IMR-90 (cell line): Measurements from ENCODE around the gene ANKRD11. TPM values are rescaled to one million over a fixed set of nuclear protein-coding genes. Genes with fewer than 3 reads are reported as not detected.

Experiments used
- ATAC-seq: fragments of 200-7000 bp; cut with Tn5 transposase; 2 replicates; pipeline ENCODE4 v1.9.1; 2020; ENCODE audit warnings: low read depth, mild to moderate bottlenecking, moderate library complexity
- BruUV-seq: library from RNA; stranded (reverse); fragments of 400-500 nt; replicated peaks from 2 replicates; lab custom pipeline; 2021; lab: Mats Ljungman, UMichigan
- CTCF ChIA-PET: fragments of 300-600 bp; formaldehyde crosslinking; extraction: SDS; loops from one replicate; lab custom pipeline; 2021; ENCODE audit warnings: antibody characterized with exemption; lab: Yijun Ruan, JAX
- POLR2A ChIA-PET: fragments of 300-600 bp; sonication (Branson Sonifier 250); formaldehyde crosslinking; loops from one replicate; lab custom pipeline; 2022; ENCODE audit warnings: antibody characterized with exemption; ENCODE audit not compliant: unreplicated experiment; lab: Charles Lee
- DNase-seq: peaks from one replicate; pipeline ENCODE4 v3.0.0; 2013
- H2AFZ ChIP-seq: replicated peaks from 2 replicates; pipeline ENCODE3; 2013; ENCODE audit warnings: low read length, mild to moderate bottlenecking; ENCODE audit not compliant: poor library complexity
- H2AK5ac ChIP-seq: 2 replicates; pipeline ENCODE4 v1.6.1; 2013; ENCODE audit warnings: low read depth, low read length, inconsistent platforms
- H2AK9ac ChIP-seq: replicated peaks from 2 replicates; pipeline ENCODE3; 2013; ENCODE audit warnings: mild to moderate bottlenecking, low read depth, low read length, moderate library complexity; ENCODE audit not compliant: poor library complexity
- H2BK120ac ChIP-seq: 2 replicates; pipeline ENCODE4 v1.6.1; 2013; ENCODE audit warnings: low read depth, low read length, inconsistent platforms
- H2BK15ac ChIP-seq: 3 replicates; pipeline ENCODE4 v1.6.1; 2013; ENCODE audit warnings: low read depth, low read length, inconsistent platforms
- H2BK20ac ChIP-seq: 2 replicates; pipeline ENCODE4 v1.6.1; 2013; ENCODE audit warnings: low read depth, mild to moderate bottlenecking, inconsistent platforms, low read length, moderate library complexity
- H2BK5ac ChIP-seq: 2 replicates; pipeline ENCODE4 v1.6.1; 2013; ENCODE audit warnings: mild to moderate bottlenecking, low read depth, low read length, inconsistent platforms; ENCODE audit not compliant: poor library complexity, severe bottlenecking
- H3K14ac ChIP-seq: replicated peaks from 2 replicates; pipeline ENCODE4 v1.6.1; 2013; ENCODE audit warnings: low read depth, low read length, inconsistent platforms
- H3K18ac ChIP-seq: 2 replicates; pipeline ENCODE4 v1.6.1; 2013; ENCODE audit warnings: low read depth, low read length, control low read depth
- H3K23ac ChIP-seq: 2 replicates; pipeline ENCODE4 v1.6.1; 2013; ENCODE audit warnings: low read depth, low read length, inconsistent platforms
- H3K27ac ChIP-seq: 2 replicates; pipeline ENCODE4 v1.5.1; 2013; ENCODE audit warnings: mild to moderate bottlenecking, control low read depth, low read length; ENCODE audit not compliant: insufficient read depth
- H3K27me3 ChIP-seq: 2 replicates; pipeline ENCODE4 v1.6.1; 2013; ENCODE audit warnings: low read length; ENCODE audit not compliant: control insufficient read depth, insufficient read depth
- H3K36me3 ChIP-seq: 2 replicates; pipeline ENCODE4 v1.6.1; 2013; ENCODE audit warnings: low read length, mixed read lengths; ENCODE audit not compliant: control insufficient read depth, insufficient read depth
- H3K4ac ChIP-seq: 2 replicates; pipeline ENCODE4 v1.6.1; 2013; ENCODE audit warnings: low read depth, low read length, inconsistent platforms
- H3K4me1 ChIP-seq: 2 replicates; pipeline ENCODE4 v1.6.1; 2013; ENCODE audit warnings: low read length, mixed read lengths; ENCODE audit not compliant: control insufficient read depth, insufficient read depth
- H3K4me2 ChIP-seq: 2 replicates; pipeline ENCODE4 v1.6.1; 2013; ENCODE audit warnings: low read depth, mild to moderate bottlenecking, control low read depth, low read length, moderate library complexity
- H3K4me3 ChIP-seq: 2 replicates; pipeline ENCODE4 v1.5.1; 2013; ENCODE audit warnings: low read depth, mild to moderate bottlenecking, control low read depth, low read length, moderate library complexity; ENCODE audit not compliant: insufficient read depth
- H3K56ac ChIP-seq: 2 replicates; pipeline ENCODE4 v1.6.1; 2013; ENCODE audit warnings: low read length, inconsistent platforms; ENCODE audit not compliant: insufficient read depth; ENCODE audit errors: extremely low read depth
- H3K79me1 ChIP-seq, 2 experiments: 2 replicates each; pipeline ENCODE4 v1.6.1; 2013; ENCODE audit warnings: low read length in 2 of 2, inconsistent platforms in 1 of 2, low read depth in 1 of 2
- H3K9ac ChIP-seq: 2 replicates; pipeline ENCODE4 v1.6.1; 2013; ENCODE audit warnings: low read depth, low read length, control low read depth
- H3K9me1 ChIP-seq: 2 replicates; pipeline ENCODE4 v1.6.1; 2013; ENCODE audit warnings: low read length, inconsistent platforms; ENCODE audit not compliant: insufficient read depth
- H3K9me3 ChIP-seq: 2 replicates; pipeline ENCODE4 v1.6.1; 2013; ENCODE audit warnings: low read length; ENCODE audit not compliant: control insufficient read depth, insufficient read depth
- H4K20me1 ChIP-seq: 2 replicates; pipeline ENCODE4 v1.6.1; 2013; ENCODE audit warnings: low read length, inconsistent platforms; ENCODE audit not compliant: insufficient read depth
- H4K5ac ChIP-seq: 2 replicates; pipeline ENCODE4 v1.6.1; 2013; ENCODE audit warnings: mild to moderate bottlenecking, low read depth, low read length, control low read depth
- H4K8ac ChIP-seq, 2 experiments: 2 replicates each; pipeline ENCODE4 v1.6.1; 2013; ENCODE audit warnings: low read depth in 2 of 2, low read length in 2 of 2, control low read depth in 1 of 2, inconsistent platforms in 1 of 2
- H4K91ac ChIP-seq: 2 replicates; pipeline ENCODE4 v1.6.1; 2013; ENCODE audit warnings: low read depth, low read length, inconsistent platforms; ENCODE audit not compliant: insufficient read depth
- BHLHE40 ChIP-seq: fragments of 150-350 bp; IDR thresholded peaks from 2 replicates; pipeline ENCODE4 v1.6.1; 2016; ENCODE audit warnings: mild to moderate bottlenecking, low read depth, low read length
- CEBPB ChIP-seq: IDR thresholded peaks from 2 replicates; pipeline ENCODE4 v1.6.1; 2012; ENCODE audit warnings: low read depth, low read length, improper control_type of control experiment
- FOS ChIP-seq: fragments of 150-350 bp; IDR thresholded peaks from 2 replicates; pipeline ENCODE4 v1.6.1; 2016; ENCODE audit warnings: low read depth, low read length
- MAZ ChIP-seq: IDR thresholded peaks from 2 replicates; pipeline ENCODE4 v1.6.1; 2012; ENCODE audit warnings: low read depth, mild to moderate bottlenecking, low read length, improper control_type of control experiment, moderate library complexity, borderline replicate concordance
- MXI1 ChIP-seq: IDR thresholded peaks from 2 replicates; pipeline ENCODE4 v1.6.1; 2012; ENCODE audit warnings: low read depth, mild to moderate bottlenecking, low read length, moderate library complexity, borderline replicate concordance
- NFE2L2 ChIP-seq: fragments of 150-350 bp; IDR thresholded peaks from 2 replicates; pipeline ENCODE4 v1.6.1; 2016; ENCODE audit warnings: low read depth, mild to moderate bottlenecking, low read length
- POLR2A ChIP-seq: IDR thresholded peaks from 2 replicates; pipeline ENCODE4 v1.6.1; 2012; ENCODE audit warnings: mild to moderate bottlenecking, low read depth, low read length
- RAD21 ChIP-seq: IDR thresholded peaks from 2 replicates; pipeline ENCODE4 v1.6.1; 2012; ENCODE audit warnings: low read length, improper control_type of control experiment
- RCOR1 ChIP-seq: IDR thresholded peaks from 2 replicates; pipeline ENCODE4 v1.6.1; 2012; ENCODE audit warnings: mild to moderate bottlenecking, low read length, improper control_type of control experiment; ENCODE audit not compliant: insufficient replicate concordance
- RFX5 ChIP-seq: IDR thresholded peaks from 2 replicates; pipeline ENCODE4 v1.8.0; 2012; ENCODE audit warnings: low read depth, mild to moderate bottlenecking, low read length, moderate library complexity
- SMC3 ChIP-seq: fragments of 150-350 bp; IDR thresholded peaks from 2 replicates; pipeline ENCODE4 v1.6.1; 2016; ENCODE audit warnings: low read depth, mild to moderate bottlenecking, antibody characterized with exemption, low read length, moderate library complexity
- WGBS, 2 experiments: methylation state at CpG; one replicate each; pipeline versions ENCODE4 v1.1.5 to v1.1.7; 2013; ENCODE audit warnings: missing lambda C conversion rate in 2 of 2; ENCODE audit not compliant: insufficient read length in 1 of 2; ENCODE audit errors: extremely low coverage in 2 of 2; 5-methylcytosine and 5-hydroxymethylcytosine counted together
- dilution Hi-C: fragments of 300-500 bp; cut with HindIII; formaldehyde crosslinking; loops from one replicate; pipeline ENCODE4 v1.14.3; 2018; ENCODE audit warnings: low sequenced_read_pairs; ENCODE audit not compliant: unreplicated experiment
- in situ Hi-C: fragments of 300-500 bp; cut with MboI; formaldehyde crosslinking; loops from 3 replicates; pipeline ENCODE4 v1.14.3; 2019; ENCODE audit warnings: low sequenced_read_pairs, inconsistent platforms, mixed read lengths
- intact Hi-C: fragments of 100-400 bp; cut with micrococcal nuclease; formaldehyde crosslinking; loops from 2 replicates; pipeline ENCODE4 v1.10.0; 2022
- polyA plus RNA-seq, 3 experiments: library from polyadenylated mRNA; depleted of rRNA; stranded (reverse); fragments of >200 nt; gene quantifications; 2 replicates each; pipeline ENCODE4 v1.2.3, GENCODE V29; 2012; ENCODE audit warnings: low replicate concordance in 1 of 3
- total RNA-seq: library from RNA; depleted of rRNA; stranded (reverse); fragments of >200 nt; gene quantifications from 2 replicates; pipeline ENCODE4 v1.2.3, GENCODE V29; 2012
- TF ChIP-seq, protein P1 (sequence below): conservative IDR thresholded peaks from 2 replicates; pipeline ENCODE4 v1.5.1; 2012; ENCODE audit warnings: mild to moderate bottlenecking, low read depth, low read length, improper control_type of control experiment

ANKRD11 gene
- total and polyA plus RNA-seq, 2 of the 4 experiments (the other 2 are of a cell fraction): 46.8 to 71.9 TPM

DNA sequence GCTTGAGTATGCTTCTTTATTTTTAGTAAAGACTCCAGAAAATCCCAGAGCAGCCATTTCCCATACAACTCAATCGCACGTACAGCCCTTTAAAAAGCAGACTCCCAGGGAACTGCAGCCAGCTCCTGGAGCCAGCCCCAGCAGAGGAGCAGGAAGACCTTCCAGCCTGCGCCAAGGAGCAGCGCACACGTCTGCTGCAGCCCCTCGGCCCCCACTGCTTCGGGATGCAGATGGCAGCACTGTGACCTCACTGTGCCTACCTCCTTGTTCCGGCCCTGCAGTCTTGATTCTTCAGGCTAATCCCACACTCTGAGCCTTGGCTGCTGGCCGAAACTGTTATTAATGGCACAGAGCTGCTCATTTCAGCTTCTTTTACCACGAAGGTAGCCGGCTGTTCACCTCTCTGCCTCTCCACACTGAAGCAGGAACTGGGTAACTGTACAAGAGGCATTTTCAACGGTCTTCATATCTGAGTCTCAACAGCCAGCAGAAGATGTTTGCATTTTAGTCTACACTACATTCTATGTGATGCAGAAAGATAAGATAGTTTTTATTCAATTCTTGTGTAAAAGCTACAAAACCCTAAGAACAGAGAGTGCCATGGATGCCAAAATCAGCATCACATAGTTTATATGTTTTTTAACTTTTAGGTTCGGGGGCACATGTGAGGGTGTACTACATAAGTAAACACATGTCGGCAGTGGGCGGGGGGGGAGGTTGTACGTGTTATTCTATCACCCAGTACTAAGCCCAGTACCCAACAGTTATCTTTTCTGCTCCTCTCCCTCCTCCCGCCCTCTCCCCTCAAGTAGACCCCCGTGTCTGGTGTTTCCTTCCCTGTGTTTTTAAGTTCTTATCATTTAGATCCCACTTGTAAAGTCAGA lies 130.9 kb downstream of the ANKRD11 start (continued):
- no peak for TF ChIP-seq RCOR1
- no peak for TF ChIP-seq SMC3

DNA sequence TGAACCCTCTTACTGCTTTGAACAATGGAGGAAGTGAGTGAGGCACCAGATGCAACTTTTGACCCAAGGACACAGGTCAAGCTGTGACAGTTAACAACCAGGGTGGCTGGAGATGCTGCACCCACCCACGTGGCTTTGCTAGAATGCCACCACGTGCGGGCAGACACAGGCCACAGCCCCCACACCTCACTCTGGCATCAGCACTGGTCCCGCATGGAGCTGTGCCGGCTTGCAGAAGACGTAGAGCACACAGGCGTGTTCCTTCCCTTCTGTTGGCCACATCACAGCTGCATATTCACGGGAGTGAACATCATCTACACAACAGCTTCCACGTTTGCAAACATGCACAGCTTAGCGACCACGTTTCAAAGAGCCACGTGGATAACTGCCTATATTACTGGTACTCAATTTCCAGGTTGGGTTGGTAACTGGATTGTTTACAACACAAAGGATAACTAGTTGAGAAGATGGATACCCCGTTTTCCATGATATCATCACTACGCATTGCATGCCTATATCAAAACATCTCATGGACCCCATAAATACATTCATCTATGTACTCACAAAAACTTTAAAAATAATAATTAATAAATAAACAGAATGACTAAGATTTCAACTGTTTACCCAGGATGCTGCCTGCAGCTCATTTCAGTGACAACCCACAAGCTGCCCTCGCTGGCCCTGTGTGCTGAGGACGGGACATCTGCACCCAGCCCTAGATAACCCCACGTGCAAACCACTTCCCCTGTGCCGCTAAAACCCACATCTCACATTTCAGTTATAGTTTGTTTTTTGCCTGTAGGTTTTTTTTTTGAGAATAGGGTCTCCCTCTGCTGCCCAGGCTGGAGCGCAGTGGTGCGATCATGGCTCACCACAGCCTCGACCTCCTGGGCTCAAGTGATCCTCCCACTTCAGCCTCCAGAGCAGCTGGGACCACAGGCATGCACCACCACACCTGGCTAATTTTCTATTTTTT lies 132.0 kb downstream of the ANKRD11 start:
- in situ Hi-C loops: no loop called here
- DNase-seq: no peak
- WGBS, 2 experiments: 91% methylated on average over 5 of the region's 21 CpGs; no CpG with 5 or more reads in 1 of the 2 experiments
- H2AFZ ChIP-seq: no peak overlapping the region
- no peak overlapping the region for H2AK5ac ChIP-seq
- peaks cover 97% of the 10 kb centered on the region for H4K20me1 ChIP-seq
- no peak overlapping the region for H3K4me2 ChIP-seq
- no peak overlapping the region for H2BK15ac ChIP-seq
- dilution Hi-C loops: no loop called here
- H4K8ac ChIP-seq: no peak overlapping the region
- H3K56ac ChIP-seq: no peak overlapping the region
- intact Hi-C loops: no loop called here
- no peak overlapping the region for H3K9ac ChIP-seq
- BruUV-seq: no TSS peak
- peaks cover 68% of the 10 kb centered on the region for H3K9me1 ChIP-seq
- no peak overlapping the region for H3K14ac ChIP-seq
- no peaks in the 10 kb centered on the region for H3K9me3 ChIP-seq
- no peak overlapping the region for H2BK120ac ChIP-seq
- H3K23ac ChIP-seq: no peak overlapping the region
- peaks cover 16 to 89% of the 10 kb centered on the region in 2 experiments; a peak in 3 of 4 replicates for H3K79me1 ChIP-seq
- peaks cover 26% of the 10 kb centered on the region for H3K4me1 ChIP-seq
- no peak overlapping the region for H3K27ac ChIP-seq
- POLR2A ChIA-PET: interaction anchor here (0.5 kb wide), 1 partner anchor 270 kb away, joined by 4 read pairs; no protein-coding TSS in a partner anchor
- H2AK9ac ChIP-seq: no peak overlapping the region
- H2BK20ac ChIP-seq: no peak overlapping the region
- no peak overlapping the region for H4K5ac ChIP-seq
- H3K27me3 ChIP-seq: no peaks in the 10 kb centered on the region
- no peak overlapping the region for H4K91ac ChIP-seq
- H3K36me3 ChIP-seq: peaks cover 2% of the 10 kb centered on the region
- no peak for ATAC-seq
- no peak overlapping the region for H3K4ac ChIP-seq
- no peak overlapping the region for H2BK5ac ChIP-seq
- no peak overlapping the region for H3K18ac ChIP-seq
- CTCF ChIA-PET: interaction anchor here (1.5 kb wide), 1 partner anchor 131 kb away, joined by 3 read pairs; no protein-coding TSS in a partner anchor
- H3K4me3 ChIP-seq: no peak overlapping the region
- TF ChIP-seq, protein P1, sequence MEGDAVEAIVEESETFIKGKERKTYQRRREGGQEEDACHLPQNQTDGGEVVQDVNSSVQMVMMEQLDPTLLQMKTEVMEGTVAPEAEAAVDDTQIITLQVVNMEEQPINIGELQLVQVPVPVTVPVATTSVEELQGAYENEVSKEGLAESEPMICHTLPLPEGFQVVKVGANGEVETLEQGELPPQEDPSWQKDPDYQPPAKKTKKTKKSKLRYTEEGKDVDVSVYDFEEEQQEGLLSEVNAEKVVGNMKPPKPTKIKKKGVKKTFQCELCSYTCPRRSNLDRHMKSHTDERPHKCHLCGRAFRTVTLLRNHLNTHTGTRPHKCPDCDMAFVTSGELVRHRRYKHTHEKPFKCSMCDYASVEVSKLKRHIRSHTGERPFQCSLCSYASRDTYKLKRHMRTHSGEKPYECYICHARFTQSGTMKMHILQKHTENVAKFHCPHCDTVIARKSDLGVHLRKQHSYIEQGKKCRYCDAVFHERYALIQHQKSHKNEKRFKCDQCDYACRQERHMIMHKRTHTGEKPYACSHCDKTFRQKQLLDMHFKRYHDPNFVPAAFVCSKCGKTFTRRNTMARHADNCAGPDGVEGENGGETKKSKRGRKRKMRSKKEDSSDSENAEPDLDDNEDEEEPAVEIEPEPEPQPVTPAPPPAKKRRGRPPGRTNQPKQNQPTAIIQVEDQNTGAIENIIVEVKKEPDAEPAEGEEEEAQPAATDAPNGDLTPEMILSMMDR: no peak
- TF ChIP-seq RFX5 (no peak), MXI1 (no peak), BHLHE40 (no peak), CEBPB (no peak), NFE2L2 (no peak), POLR2A (no peak), RAD21 (no peak), MAZ (no peak), RCOR1 (no peak), FOS (no peak), SMC3 (no peak)
